Measurements from ENCODE around the gene ZBTB17.

Gene ZBTB17

GRCh38 chr1:15960808-15961207 lies 15.1 kb downstream of the ZBTB17 start:
- no peak for DNase-seq (ENCODE audit: low spot score)

DNA sequence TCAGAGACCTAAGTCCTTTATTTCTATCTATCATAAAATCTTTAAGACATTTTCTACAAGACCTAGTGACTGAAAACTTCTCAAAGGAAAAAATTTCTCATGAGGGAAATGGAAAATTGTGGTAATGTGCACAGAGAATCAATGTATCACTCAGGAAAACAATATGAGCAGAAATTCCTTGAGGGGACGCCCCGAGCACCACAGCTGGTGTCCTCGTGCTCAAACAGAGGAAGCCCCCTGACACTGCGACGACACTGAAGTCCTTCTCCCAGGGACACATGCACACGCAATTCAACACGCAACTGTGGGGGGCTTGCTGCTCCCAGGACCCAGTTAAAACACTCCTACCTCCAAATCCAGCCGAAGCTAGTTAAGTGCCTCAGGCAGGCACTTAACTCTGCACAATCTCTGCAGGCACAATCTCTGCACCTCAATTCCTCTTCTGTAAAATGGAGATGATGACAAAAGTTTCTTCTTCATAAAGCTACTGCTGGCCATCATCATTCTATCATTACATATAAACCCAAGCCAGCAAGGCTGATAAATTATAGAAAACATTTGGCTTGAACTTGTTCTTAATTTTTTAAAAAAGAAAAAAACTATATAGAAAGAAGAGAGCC lies 16.0 kb downstream of the ZBTB17 start:
- no peak for DNase-seq (ENCODE audit: low spot score)

- no peak for DNase-seq (ENCODE audit: low spot score)
Observed at GRCh38 chr1:15959424-15959823, 16.5 kb downstream of the ZBTB17 start.

DNA sequence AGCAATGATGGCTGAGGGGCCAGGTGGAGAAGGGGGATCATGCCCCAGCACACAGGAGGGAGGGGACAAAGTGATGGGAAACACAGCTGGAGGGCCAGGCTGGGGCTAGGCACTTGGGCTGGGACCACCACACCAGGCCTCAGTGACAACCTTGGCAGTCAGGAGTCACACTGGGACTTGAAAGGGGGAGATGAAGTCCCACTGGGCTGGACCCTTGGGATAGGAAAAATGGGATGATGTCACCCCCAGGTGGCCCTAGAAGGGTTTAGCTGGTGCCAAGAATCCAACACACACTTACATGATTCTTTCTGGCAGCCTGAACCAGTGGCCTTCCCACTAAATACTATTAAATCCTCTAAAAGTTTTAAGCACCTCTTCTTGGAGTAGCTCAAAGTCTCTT lies 17.1 kb downstream of the ZBTB17 start:
- DNase-seq (ENCODE audit: low spot score) = no peak

- no peak for DNase-seq (ENCODE audit: low spot score)
Observed at GRCh38 chr1:15958111-15958510, 17.8 kb downstream of the ZBTB17 start.

DNA sequence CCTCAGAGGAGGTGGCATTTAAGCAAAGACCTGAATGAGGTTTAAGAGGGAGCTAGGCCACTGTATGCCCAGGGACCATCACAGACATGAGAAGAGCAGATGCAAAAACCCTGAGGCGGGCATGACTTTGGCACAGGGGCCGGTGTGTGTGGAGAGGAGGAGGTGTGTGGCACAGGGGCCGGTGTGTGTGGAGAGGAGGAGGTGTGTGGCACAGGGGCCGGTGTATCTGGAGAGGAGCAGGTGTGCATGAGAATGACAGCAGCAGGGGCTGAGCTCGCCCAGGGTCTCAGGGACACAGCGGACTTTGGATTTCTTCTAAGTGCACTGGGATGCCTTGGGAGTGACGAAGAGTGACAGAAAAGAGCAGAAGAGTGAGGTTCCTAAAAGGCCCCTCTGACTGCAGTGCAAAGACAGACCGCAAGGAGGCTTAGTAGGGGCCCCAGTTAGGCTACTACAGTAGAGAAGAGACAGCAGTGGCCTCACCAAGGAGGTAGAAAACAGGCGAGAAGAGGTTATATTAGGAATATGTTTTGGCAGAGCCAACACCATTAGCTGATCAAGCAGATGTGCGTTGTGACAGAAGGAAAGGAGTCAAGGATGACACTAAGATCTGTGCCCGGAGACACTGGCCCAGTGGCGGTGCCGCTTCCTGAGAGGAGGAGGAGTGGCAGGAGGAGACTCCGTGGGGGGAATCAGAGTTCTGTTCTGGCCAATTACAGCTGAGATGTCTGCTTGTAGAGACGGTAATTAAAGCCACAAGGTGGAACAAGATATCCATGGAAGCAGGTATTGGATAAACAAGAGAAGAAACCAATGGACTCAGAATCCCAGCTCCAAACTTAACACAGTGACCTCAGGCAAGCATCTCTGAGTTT lies 18.4 kb downstream of the ZBTB17 start:
- no peak for DNase-seq (ENCODE audit: low spot score)

DNA sequence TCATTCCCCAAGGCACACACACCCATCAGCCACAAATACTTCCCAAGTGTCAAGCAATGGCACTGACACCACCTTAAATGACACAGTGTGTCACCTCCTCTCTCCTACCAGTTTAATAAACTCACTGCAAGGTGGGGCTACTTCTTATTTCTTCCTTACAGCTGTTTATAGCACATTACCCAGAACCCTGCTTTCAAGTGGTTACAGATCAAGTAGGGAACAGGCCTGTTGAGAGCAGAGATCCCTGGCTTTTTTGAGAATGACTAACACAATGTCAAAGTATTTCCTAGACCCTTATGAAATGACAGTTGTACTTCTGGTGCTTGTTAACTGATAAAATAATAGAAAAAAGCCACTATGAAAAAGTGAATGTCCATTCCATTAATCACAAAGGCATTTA lies 19.8 kb downstream of the ZBTB17 start:
- no peak for DNase-seq (ENCODE audit: low spot score)

DNA sequence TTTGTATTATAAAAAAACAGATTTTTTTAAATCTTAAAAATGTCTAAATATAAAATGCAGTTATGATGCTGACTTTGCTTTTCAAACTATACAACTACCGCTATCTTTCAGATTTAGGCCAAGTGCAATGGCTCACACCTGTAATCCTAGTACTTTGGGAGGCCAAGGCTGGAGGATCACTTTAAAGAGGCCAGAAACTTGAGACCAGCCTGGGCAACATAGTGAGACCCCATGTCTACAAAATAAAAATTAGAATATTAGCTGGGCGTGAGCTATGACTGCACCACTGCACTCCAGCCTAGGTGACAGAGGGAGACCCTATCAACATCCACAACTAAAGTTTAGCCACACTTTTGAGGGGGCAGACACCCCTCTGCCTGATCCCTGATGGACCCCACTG lies 20.3 kb downstream of the ZBTB17 start:
- no peak for DNase-seq (ENCODE audit: low spot score)

GRCh38 chr1:15954316-15954715 lies 21.6 kb downstream of the ZBTB17 start:
- DNase-seq (ENCODE audit: low spot score) = no peak

DNA sequence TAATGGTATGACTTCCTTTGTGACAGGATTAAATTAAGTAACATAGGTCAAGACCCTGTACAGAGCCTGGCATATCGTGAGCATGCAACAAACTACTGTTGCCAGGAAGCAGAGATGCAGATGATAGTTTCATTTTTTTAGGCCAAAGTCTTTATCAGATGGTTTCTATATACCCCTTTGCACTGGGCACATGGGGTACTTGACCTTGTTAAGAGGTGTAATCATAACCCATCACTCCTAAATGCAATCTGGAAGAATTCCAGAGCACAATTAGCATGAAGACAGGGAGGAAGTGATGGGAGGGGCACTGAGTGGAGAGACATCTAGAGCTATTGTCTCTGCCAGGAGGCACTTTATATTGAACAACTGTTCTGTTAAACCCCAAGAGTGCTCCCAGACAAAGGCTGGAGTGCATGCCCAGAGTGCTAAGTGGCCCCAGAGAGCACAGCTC lies 22.1 kb downstream of the ZBTB17 start:
- DNase-seq (ENCODE audit: low spot score) = no peak

DNA sequence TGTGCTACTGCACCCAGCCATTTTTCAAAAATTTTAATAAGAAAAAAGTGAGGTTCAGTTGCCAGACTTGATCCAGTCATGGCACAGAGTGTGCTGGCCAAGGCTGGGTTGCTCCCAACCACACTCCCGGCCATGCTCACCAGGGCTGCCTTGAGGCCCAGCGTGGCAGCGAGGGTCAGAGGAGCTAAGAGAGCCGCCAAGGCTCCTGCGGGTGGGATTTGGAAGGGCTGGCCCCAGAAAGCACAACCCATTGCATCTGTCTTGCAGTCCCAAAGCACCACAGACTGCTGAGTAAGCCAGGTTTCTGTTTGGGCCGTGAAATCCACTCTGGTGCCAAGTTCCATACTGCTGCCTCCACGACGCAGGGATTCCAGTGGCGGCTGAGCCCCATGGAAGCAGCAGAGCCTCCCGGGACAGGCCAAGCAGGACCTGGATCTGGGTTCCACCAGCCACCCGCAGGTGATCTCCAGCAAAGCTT lies 22.6 kb downstream of the ZBTB17 start:
- no peak for DNase-seq (ENCODE audit: low spot score)

DNA sequence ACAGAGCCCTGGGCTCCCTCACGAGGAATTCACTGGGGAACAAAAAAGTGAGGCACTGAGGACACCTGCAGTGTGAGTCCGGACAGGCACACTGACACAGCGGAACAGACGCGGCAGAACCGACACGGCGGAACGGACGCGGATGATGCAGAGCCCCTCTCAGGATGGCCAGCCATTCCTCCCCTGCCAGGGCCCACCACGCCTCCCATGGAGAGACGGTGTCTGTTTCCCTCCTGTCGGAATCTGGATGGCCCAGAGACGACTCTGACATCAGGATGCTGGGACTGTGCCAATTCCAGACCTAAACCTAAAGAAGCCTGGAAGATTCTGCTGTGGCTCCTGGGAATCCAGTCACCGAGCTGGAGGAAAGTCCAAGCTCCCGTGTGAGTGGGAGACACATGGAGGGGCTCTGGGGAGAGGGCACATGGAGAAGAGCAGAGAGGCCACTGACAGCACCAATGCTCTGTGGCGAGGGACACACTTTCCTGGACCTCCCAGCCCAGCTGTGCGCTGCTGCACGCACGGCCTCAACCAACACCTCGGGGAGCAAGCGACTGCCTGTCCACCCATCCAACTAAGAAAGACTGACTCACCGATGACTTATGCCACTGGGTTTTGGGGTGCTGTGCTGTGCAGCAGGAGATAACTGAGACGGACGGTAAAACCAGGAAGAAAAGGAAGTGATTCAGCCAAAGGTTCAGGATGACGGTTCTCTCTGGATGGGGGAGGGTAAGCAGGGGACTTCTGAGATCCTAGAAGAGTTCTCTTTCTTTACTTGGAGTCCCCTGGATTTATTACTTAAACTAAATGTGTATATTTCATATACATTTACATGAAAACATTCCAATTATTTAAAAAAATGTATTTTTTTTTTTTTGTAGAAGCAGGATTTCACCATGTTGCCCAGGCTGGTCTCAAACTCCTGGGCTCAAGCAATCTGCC lies 23.3 kb downstream of the ZBTB17 start:
- peak; percentile 74 for DNase-seq (ENCODE audit: low spot score)

- peak; percentile 54 for DNase-seq (ENCODE audit: low spot score)
Observed at GRCh38 chr1:15951341-15952153, 24.4 kb downstream of the ZBTB17 start.

GRCh38 chr1:15950763-15951295 lies 25.1 kb downstream of the ZBTB17 start:
- DNase-seq (ENCODE audit: low spot score) = peak; percentile 73

GRCh38 chr1:15950302-15950701 lies 25.6 kb downstream of the ZBTB17 start:
- no peak for DNase-seq (ENCODE audit: low spot score)

GRCh38 chr1:15949453-15950245 lies 26.3 kb downstream of the ZBTB17 start:
- peak; percentile 93 for DNase-seq (ENCODE audit: low spot score)

DNA sequence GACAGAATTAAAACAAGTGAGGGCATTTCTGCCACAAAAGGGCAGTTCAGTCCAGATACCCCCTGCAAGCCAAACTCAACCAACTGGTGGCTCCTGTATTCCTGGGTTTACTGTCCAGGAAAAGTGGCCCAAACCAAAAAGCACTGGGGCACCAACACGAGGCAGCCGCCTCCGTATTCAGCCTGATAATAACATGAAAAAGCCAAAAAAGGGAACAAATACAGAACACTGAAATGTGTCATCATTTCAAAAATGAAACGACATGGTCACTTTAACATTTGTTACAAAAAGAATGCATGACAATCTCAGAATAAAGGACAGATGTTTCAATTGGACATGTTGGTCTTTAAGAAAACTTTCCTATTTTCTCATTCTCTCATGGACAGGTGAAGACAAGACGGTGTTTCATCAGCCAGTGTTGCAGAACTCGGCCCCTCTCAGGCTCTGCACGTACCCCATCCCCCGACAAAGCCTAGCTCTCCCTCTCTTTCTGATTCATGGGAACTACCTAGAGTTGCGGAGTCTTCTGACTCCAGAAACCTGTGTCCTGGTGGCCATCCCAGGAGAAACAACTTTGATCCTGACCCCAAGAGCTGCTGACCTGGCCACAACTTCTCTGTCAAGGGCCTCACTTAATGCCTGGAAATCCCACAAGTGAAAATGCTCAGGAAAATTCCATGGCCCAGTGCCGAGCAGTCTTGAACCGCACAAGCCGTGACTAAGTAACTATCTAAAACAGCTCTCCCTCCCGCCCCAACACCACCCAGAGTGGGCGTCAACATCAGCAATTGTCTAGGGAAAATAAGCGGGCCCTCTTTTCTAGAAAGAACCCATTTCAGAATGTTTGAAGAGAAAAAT lies 27.1 kb downstream of the ZBTB17 start:
- DNase-seq (ENCODE audit: low spot score) = no peak

DNA sequence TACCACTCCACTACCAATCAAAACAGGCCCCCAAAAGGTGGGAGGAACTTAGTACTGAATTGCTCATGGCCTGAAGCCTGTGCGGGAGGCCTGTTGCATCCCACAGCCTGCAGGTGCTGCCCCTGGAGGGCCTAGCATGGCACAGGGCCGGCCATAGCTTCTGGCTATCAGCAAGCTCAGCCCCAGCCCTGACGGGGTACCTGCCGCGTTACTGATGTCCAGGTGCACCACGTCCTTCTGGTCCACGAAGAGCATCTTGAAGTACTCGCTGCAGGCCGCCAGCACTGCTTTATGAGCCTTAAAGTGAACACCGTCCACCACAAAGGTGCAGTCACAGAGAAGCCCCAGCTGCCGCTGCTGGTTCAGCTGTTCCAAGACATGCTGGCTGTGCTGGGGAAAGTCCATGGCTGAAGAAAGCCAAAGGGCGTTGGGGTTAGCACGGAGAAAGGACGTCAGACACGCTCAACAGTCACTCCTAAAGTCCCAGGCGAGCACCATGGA lies 27.8 kb downstream of the ZBTB17 start:
- DNase-seq (ENCODE audit: low spot score) = no peak
